Bone marrow (tissue), 2 donors: ENCODE measurements around the gene OMG.
A peak's percentile ranks its signal among the peaks of the same experiment; 100 is the strongest.
"Not testable (repeated sequence)": the region's sequence is repeated elsewhere in the genome, so short reads cannot be mapped to it uniquely, and the experiment has no call there.

Experiments
- DNase-seq, 2 donors: peaks; one replicate each; lab custom pipeline; 2025; lab: John Stamatoyannopoulos, UW

The OMG gene

GRCh38 chr17:31297090-31297489 is at the start of gene OMG:
Gene OMG, minus strand, starts transcription at chr17:31297239. Its CDS starts 908 bp downstream, at chr17:31296331.
- no peak for DNase-seq

GRCh38 chr17:31345191-31345747 is 48.2 kb upstream of the OMG start:
- not testable (repeated sequence) for DNase-seq

GRCh38 chr17:31339906-31340661 is 43.0 kb upstream of the OMG start:
- DNase-seq = peak in 1 of 2 donors; percentile 27

- DNase-seq = no peak
Measured at GRCh38 chr17:31329221-31329620, 32.2 kb upstream of the OMG start.

- DNase-seq = no peak
Measured at GRCh38 chr17:31328160-31328535, 31.1 kb upstream of the OMG start.

- no peak for DNase-seq
Measured at GRCh38 chr17:31327534-31328159, 30.6 kb upstream of the OMG start.

- DNase-seq = no peak
Measured at GRCh38 chr17:31323551-31323950, 26.5 kb upstream of the OMG start.

- DNase-seq = no peak
Measured at GRCh38 chr17:31321966-31322365, 24.9 kb upstream of the OMG start.

- peak in 1 of 2 donors; percentile 85 for DNase-seq
Measured at GRCh38 chr17:31321481-31321880, 24.4 kb upstream of the OMG start, which contains the start of gene EVI2A. Gene EVI2A, minus strand, starts transcription at chr17:31321622. Its CDS starts 2,609 bp downstream, at chr17:31319013.

GRCh38 chr17:31320791-31321190 is 23.8 kb upstream of the OMG start:
- DNase-seq = no peak

- no peak for DNase-seq
Measured at GRCh38 chr17:31320241-31320640, 23.2 kb upstream of the OMG start.

- peak in 1 of 2 donors; percentile 53 for DNase-seq
Measured at GRCh38 chr17:31318851-31319661, 22.0 kb upstream of the OMG start.

GRCh38 chr17:31318298-31318801 is 21.3 kb upstream of the OMG start:
- DNase-seq = peak in 1 of 2 donors; percentile 10

GRCh38 chr17:31314782-31315100 is 17.7 kb upstream of the OMG start:
- DNase-seq = no peak

- DNase-seq = peak in 1 of 2 donors; percentile 95
Measured at GRCh38 chr17:31313982-31314781, 17.1 kb upstream of the OMG start, which contains the start of gene EVI2B. Gene EVI2B, minus strand, starts transcription at chr17:31314054. Its CDS starts 8,445 bp downstream, at chr17:31305609.

- DNase-seq = not testable (repeated sequence)
Measured at GRCh38 chr17:31312223-31312622, 15.2 kb upstream of the OMG start.

GRCh38 chr17:31311526-31311925 is 14.5 kb upstream of the OMG start:
- DNase-seq = no peak

- no peak for DNase-seq
Measured at GRCh38 chr17:31310886-31311285, 13.8 kb upstream of the OMG start.

- no peak for DNase-seq
Measured at GRCh38 chr17:31310260-31310659, 13.2 kb upstream of the OMG start.

GRCh38 chr17:31309556-31309955 is 12.5 kb upstream of the OMG start:
- DNase-seq = peak in 1 of 2 donors; percentile 89
